A549 treated with AZD2906 at 1 μM for 4 hours (cell line): ENCODE data around the gene OR4S2. TPM values are rescaled to one million over a fixed set of nuclear protein-coding genes. Genes with fewer than 3 reads are reported as not detected.

ENCODE experiments used
- total RNA-seq: library from RNA; stranded (reverse); fragments of 200-300 nt; extraction: Qiagen RNA extraction; gene quantifications from 5 replicates; pipeline ENCODE4 v1.2.3, GENCODE V29; 2022

Gene OR4S2, protein sequence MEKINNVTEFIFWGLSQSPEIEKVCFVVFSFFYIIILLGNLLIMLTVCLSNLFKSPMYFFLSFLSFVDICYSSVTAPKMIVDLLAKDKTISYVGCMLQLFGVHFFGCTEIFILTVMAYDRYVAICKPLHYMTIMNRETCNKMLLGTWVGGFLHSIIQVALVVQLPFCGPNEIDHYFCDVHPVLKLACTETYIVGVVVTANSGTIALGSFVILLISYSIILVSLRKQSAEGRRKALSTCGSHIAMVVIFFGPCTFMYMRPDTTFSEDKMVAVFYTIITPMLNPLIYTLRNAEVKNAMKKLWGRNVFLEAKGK
- not detected in 5 replicates for total RNA-seq

GRCh38 chr11:55648027-55648426 lies at the start of gene OR4S2:
Gene OR4S2, plus strand, starts transcription at chr11:55648327. Its CDS starts 2,577 bp downstream, at chr11:55650904.

GRCh38 chr11:55607545-55607944 lies 40.6 kb upstream of the OR4S2 start, which contains the start of gene OR4C11:
Gene OR4C11, minus strand, starts transcription at chr11:55607645. Its CDS starts 3,272 bp downstream, at chr11:55604373.

DNA sequence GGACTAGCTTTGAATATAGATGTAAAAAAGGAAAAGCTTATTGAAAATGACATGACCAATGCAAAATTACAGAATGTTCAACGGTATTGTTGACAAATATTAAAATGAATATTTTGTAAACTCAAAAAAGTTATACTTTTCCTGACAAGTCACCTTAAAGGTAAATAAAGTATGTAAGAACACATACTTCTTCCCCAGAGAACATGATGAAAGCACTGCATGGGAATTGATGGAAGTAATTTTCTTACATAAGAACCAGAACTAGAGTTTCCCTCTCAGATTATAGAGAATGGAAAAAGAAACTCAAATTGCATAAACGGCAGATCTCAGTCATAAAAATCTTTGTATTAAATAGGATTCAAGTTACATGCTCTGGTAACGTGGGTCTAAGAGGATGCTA lies 13.3 kb upstream of the OR4S2 start, which contains the start of gene OR4P4:
TSS of gene OR4P4 (plus strand) at position 301 of the 400 bp plus-strand sequence.

DNA sequence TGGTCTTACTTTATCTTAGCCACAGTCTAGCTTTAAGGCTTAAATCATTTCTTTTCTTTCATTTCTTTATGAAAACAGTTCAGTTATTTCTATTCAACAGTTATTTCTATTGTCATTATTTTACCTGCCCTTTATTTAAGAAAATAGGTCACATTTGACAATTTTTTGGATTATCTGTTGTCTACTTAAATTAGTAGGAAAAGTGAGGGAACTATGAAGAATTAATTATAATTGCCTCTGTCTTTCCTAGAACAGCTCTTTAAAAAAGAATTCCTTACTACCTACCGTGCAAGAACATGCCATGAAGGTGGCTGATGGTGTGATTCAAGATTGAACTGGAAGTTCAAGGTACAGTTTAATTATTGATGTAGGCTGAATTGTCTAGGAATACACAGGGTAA lies 13.8 kb downstream of the OR4S2 start, which contains the start of gene OR4C6:
TSS of gene OR4C6 (plus strand) at position 301 of the 400 bp plus-strand sequence. CDS start 2,966 bp downstream, outside the sequence.

Other genes starting within 250 kb of the OR4S2 start
- not detected in 5 replicates for gene OR4C15, start 93.9 kb upstream of the OR4S2 start, total RNA-seq
- not detected in 5 replicates for gene OR4C16, start 76.2 kb upstream of the OR4S2 start, total RNA-seq
- not detected in 5 replicates for gene OR4C11, start 40.7 kb upstream of the OR4S2 start, total RNA-seq
- not detected in 5 replicates for gene OR4P4, start 13.2 kb upstream of the OR4S2 start, total RNA-seq
- gene OR4C6, start 13.9 kb downstream of the OR4S2 start, total RNA-seq, result not detected in 5 replicates
- gene OR5D13, start 125.1 kb downstream of the OR4S2 start, total RNA-seq, result not detected in 5 replicates
- gene OR5D14, start 147.2 kb downstream of the OR4S2 start, total RNA-seq, result not detected in 5 replicates
- gene OR5L1, start 163.0 kb downstream of the OR4S2 start, total RNA-seq, result not detected in 5 replicates
- gene OR5D18, start 171.3 kb downstream of the OR4S2 start, total RNA-seq, result not detected in 5 replicates
- gene OR5L2, start 178.9 kb downstream of the OR4S2 start, total RNA-seq, result not detected in 5 replicates
- not detected in 5 replicates for gene OR5D16, start 190.4 kb downstream of the OR4S2 start, total RNA-seq
- not detected in 5 replicates for gene TRIM51, start 235.0 kb downstream of the OR4S2 start, total RNA-seq